ENCODE measurements around the gene JMJD4. TPM values are rescaled to one million over a fixed set of nuclear protein-coding genes. Genes with fewer than 3 reads are reported as not detected.

The JMJD4 gene
- total and polyA plus RNA-seq, 2 experiments from 2014 or later = 11.5 to 17.7 TPM

- peaks cover 13% of the 10 kb centered on the region for H3K9me3 Mint-ChIP-seq
- 0 out of 2 replicates have a peak, but pooled peaks cover 4% of the 10 kb centered on the region for H3K9me2 ChIP-seq (ENCODE audit: insufficient read depth)
- no peak overlapping the region for H3K27ac ChIP-seq (ENCODE audit: low read depth)
- H3K27me3 Mint-ChIP-seq (ENCODE audit: insufficient read depth, low read depth, poor library complexity) = peaks cover 22% of the 10 kb centered on the region
- peaks cover 20% of the 10 kb centered on the region for H3K36me3 Mint-ChIP-seq (ENCODE audit: low read depth)
- no peaks in the 10 kb centered on the region for H3K36me3 ChIP-seq (ENCODE audit: insufficient read depth)
- H3K4me1 Mint-ChIP-seq = peaks cover 23% of the 10 kb centered on the region
- no peaks in the 10 kb centered on the region for H4K20me1 ChIP-seq (replicated peaks; ENCODE audit: insufficient read depth)
- no peak for DNase-seq (ENCODE audit: low spot score)
- no peaks in the 10 kb centered on the region for H3K27me3 ChIP-seq (ENCODE audit: insufficient read depth)
- peak overlapping the region; percentile 87 for H3K4me2 ChIP-seq
- H2AFZ ChIP-seq = peak overlapping the region; percentile 66; the same call in 1 of the 2 replicates
- peak; percentile 2; the same call in 1 of the 3 replicates for ATAC-seq
- peak overlapping the region; percentile 84 for H3K4me3 Mint-ChIP-seq
- H3K4me1 ChIP-seq (ENCODE audit: insufficient read depth) = peaks cover 12% of the 10 kb centered on the region; the same call in 1 of the 2 replicates
- H3K27ac Mint-ChIP-seq = peak overlapping the region; percentile 80; the same call in 1 of the 2 replicates
- H3F3A ChIP-seq (replicated peaks; ENCODE audit: low read depth) = 0 out of 2 replicates have a peak, but pooled peaks cover 7% of the 10 kb centered on the region
- peak overlapping the region; percentile 83 for H3K4me3 ChIP-seq
- TF ChIP-seq ZNF114 (CRISPR knock-in tag; IDR thresholded peaks at IDR 0.05) (no peak), CTCF (conservative IDR thresholded peaks at IDR 0.05; ENCODE audit: low read depth in 2 of 2) (no peak), NANOG (IDR thresholded peaks at IDR 0.05; ENCODE audit: borderline replicate concordance) (no peak), STAT1 (IDR thresholded peaks at IDR 0.05; ENCODE audit: unreplicated experiment) (no peak), CREB1 (CRISPR knock-in tag; IDR thresholded peaks at IDR 0.05; ENCODE audit: low read depth) (no peak)
- peaks cover 5% of the 10 kb centered on the region for H3K79me2 ChIP-seq (replicated peaks; ENCODE audit: insufficient read depth)
Observed at GRCh38 chr1:227728892-227729143, 6.3 kb downstream of the JMJD4 start.

GRCh38 chr1:227728059-227728891, 6.8 kb downstream of the JMJD4 start:
- Histone ChIP-seq H3K4me3 (peak overlapping the region; percentile 83), H3K79me2 (replicated peaks; ENCODE audit: insufficient read depth) (no peaks in the 10 kb centered on the region; the same call in 1 of the 2 replicates), H2AFZ (peak overlapping the region; percentile 66; the same call in 1 of the 2 replicates), H3K9me2 (ENCODE audit: insufficient read depth) (0 out of 2 replicates have a peak, but pooled peaks cover 4% of the 10 kb centered on the region), H3K4me1 (ENCODE audit: insufficient read depth) (peaks cover 12% of the 10 kb centered on the region; the same call in 1 of the 2 replicates), H3K27ac (ENCODE audit: low read depth) (peak overlapping the region; percentile 56; the same call in 1 of the 2 replicates), H3F3A (replicated peaks; ENCODE audit: low read depth) (0 out of 2 replicates have a peak, but pooled peaks cover 7% of the 10 kb centered on the region), H4K20me1 (replicated peaks; ENCODE audit: insufficient read depth) (no peaks in the 10 kb centered on the region), H3K27me3 (ENCODE audit: insufficient read depth) (no peaks in the 10 kb centered on the region), H3K4me2 (peak overlapping the region; percentile 87), H3K36me3 (ENCODE audit: insufficient read depth) (no peaks in the 10 kb centered on the region)
- Mint-ChIP-seq H3K9me3 (peaks cover 18% of the 10 kb centered on the region), H3K4me3 (peak overlapping the region; percentile 84), H3K27me3 (ENCODE audit: insufficient read depth, low read depth, poor library complexity) (peaks cover 23% of the 10 kb centered on the region), H3K4me1 (peaks cover 23% of the 10 kb centered on the region), H3K27ac (peak overlapping the region; percentile 80; the same call in 1 of the 2 replicates), H3K36me3 (ENCODE audit: low read depth) (peaks cover 23% of the 10 kb centered on the region)
- peak; percentile 47 for TF ChIP-seq POLR2AphosphoS5 (IDR thresholded peaks at IDR 0.05; ENCODE audit: low read depth)
- TF ChIP-seq ETS1 (IDR thresholded peaks at IDR 0.05) = no peak
- DNase-seq (ENCODE audit: low spot score) (peak; percentile 90), ATAC-seq (peak; percentile 71)

Measured in GM23338 (cell line).